Stimulated activated CD4-positive, alpha-beta T cell treated with anti-CD3 and anti-CD28 coated beads, Interleukin-1b, Interleukin-23, amount 100 ng/mL, for 1 hour (primary cell): ENCODE results near the gene TNKS1BP1.
"Not testable (repeated sequence)": the region's sequence is repeated elsewhere in the genome, so short reads cannot be mapped to it uniquely, and the experiment has no call there.

Source experiments
- DNase-seq, 2 donors: peaks; one replicate each; pipeline ENCODE4 v3.0.0-alpha.2; 2020; ENCODE audit warnings: low read depth in 2 of 2

The TNKS1BP1 gene

GRCh38 chr11:57288771-57289579 lies 35.8 kb downstream of the TNKS1BP1 start:
- no peak for DNase-seq

- no peak for DNase-seq
Observed at GRCh38 chr11:57287884-57288283, 36.9 kb downstream of the TNKS1BP1 start.

DNA sequence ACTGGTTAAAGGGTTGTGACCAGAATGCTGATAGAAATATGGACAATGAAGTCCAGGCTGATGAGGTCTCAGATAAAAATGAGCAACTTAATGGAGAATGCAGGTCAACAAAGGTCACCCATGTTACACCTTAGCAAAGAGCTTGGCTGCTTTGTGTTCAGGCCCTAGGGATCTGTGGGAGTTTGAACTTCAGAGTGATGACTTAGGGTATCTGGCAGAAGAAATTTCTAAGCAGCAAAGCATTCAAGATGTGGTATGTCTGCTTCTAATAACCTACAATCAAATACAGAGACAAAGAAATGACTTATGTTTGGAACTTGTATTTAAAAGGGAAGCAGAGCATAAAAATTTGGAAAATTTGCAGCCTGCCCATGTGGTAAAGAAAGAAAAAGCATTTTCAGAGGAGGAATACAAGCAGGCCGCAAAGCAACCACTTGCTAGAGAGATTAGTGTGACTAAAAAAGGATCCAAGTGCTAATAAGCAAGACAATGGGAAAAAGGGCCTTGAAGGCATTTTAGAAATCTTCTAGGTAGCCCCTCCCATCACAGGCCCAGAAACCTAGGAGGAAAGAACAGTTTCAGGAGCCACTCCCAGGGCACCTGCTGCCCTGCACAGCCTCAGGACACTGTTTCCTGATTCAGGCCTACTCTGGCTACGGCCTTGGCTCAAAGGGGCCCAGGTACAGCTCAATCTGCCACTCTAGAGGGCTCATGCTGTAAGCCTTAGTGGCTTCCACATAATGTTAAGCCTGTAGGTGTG lies 41.3 kb downstream of the TNKS1BP1 start:
- DNase-seq = no peak

DNA sequence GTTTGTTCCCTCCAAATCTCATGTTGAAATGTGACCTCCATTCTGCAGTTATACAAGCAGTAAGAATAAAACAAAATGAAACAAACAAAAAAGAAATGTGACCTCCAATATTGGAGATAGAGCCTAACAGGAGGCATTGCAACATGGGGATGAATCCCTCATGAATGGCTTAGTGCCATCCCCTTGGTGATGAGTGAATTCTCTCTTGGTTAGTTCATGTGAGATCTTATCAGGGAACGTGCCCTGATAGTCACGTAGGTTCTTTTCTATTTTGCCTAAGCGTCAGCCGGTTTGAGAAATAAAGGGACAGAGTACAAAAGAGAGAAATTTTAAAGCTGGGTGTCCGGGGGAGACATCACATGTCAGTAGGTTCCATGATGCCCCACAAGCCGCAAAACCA lies 43.2 kb downstream of the TNKS1BP1 start:
- DNase-seq = not testable (repeated sequence)

DNA sequence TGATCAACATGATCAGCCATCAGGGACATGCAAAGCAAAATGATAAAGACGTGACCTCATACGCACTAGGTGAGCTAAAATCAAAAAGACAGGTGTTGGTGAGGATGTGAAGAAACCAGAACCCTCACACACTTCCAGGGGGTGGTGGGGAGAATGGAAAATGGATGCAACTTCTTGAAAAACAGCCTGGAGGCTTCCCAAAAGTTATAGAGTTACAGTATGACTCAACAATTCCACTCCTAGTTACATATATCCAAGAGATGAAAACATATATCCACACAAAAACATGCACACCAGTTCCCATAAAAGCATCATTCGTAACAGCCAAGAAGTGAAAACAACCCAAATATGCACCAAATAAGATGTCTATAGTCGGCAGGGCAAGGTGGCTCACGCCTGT lies 45.6 kb downstream of the TNKS1BP1 start:
- DNase-seq = no peak

DNA sequence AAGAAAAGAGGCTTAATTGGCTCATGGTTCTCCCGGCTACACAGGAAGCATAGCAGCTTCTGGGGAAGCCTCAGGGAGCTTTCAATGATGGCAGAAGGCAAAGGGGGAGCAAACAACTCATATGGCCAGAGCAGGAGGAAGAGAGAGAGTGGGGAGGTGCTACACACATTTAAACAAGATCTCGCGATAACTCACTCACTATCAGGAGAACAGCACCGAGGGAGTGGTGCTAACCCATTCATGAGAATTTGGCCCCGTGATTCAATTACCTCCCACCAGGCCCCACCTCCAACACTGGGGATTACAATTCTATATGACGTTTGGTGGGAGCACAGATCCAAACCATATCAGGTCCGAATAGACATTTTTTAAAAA lies 46.0 kb downstream of the TNKS1BP1 start:
- no peak for DNase-seq

GRCh38 chr11:57277845-57278720 lies 46.7 kb downstream of the TNKS1BP1 start:
- peak in 1 of 2 donors; percentile 2 for DNase-seq

- DNase-seq = no peak
Observed at GRCh38 chr11:57276971-57277675, 47.6 kb downstream of the TNKS1BP1 start.

- no peak for DNase-seq
Observed at GRCh38 chr11:57276169-57276970, 48.4 kb downstream of the TNKS1BP1 start.

DNA sequence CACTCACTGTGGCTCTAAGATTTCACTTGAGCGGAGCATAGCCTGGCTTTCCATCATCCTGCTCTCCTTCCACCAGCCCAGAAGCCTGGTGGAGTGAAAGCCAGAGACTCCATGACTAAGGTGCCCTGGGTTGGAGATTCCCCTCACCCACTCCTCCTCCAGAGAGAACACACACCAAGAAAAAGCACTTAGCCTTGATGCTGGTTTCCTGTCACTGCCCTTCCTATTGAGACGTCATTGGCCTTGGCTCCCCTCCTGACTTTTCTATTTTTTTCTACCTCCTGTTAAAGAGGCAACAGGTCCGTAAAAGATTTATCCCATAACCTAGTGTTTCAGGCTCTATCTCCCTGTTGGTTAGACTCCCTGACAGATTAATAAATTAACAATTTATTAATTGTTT lies 49.2 kb downstream of the TNKS1BP1 start:
- DNase-seq = no peak

GRCh38 chr11:57274904-57275498 lies 49.8 kb downstream of the TNKS1BP1 start:
- DNase-seq = no peak

GRCh38 chr11:57273448-57274058 lies 51.2 kb downstream of the TNKS1BP1 start:
- no peak for DNase-seq

DNA sequence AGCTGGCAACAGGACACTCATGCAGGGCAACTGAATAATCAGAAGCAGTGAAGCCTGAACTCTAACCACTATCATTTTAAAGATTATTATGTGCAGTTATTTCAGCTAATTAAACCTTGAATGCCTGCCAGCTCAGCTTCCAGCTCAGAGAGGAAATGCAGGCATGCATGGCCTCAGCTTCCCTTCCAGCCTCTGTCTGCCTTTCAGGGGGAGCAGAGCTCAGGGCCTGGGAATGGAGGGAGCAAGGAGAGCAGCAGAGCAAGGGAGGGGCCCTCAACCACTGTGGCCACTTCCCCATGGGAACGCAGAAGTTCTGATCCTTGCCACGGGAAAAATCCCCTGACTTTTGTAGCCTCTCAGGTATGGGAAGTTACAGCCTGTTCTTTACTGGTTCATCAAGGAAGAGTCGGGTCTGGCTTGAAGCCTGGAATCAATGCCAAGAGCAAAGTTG lies 55.2 kb downstream of the TNKS1BP1 start:
- no peak for DNase-seq

DNA sequence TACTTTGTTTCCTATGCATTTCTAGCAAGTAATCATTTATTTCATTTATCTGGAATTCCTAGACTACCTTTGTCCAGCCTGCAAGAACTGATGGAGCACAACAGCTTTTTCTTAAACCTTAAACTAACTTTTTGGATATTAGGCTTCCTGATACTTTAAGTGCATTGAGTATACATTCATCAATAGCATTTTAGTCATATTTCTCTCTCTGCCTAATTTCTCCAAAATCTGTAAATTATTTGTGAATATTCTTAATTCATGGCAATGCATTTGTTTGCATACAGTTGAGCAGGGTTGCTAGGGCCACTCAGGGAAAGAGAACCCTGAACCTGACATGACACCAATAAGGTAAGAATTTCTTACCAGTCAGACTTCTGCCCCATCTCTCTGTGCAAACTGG lies 58.6 kb downstream of the TNKS1BP1 start:
- DNase-seq = no peak

DNA sequence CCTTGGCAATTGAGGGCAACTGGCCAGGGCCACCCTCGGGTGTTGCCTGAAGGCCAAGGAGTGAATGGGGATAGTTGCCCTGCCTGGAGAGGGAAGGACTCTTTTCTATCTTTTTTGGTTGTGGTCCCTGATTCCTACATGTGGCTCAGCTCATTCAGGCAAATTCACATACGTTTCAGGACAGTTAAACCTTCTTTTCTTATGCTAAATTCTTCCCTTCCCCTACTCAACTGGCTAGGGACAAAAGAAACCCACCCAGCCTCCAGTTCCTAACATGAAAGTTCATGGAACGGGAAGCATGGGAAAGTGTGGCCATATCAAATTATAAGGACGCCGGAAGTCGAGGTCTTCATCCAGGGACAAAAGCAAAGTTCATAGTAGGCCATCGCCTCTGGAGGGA lies 61.4 kb downstream of the TNKS1BP1 start:
- no peak for DNase-seq

DNA sequence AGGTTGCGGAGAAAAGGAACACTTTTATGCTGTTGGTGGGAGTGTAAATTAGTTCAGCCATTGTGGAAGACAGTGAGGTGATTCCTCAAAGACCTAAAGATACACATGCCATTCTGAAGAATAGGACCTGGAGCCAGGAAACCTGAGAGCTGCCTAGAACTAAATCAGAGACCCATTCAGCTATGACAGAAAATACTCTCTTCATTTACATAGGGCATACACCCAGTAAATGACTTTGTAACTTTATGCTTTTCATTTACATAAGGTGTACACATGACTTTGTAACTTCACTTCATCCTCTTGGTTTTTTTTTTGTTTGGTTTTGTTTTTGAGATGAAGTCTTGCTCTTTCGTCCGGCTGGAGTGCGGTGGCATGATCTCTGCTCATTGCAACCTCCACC lies 62.6 kb downstream of the TNKS1BP1 start:
- DNase-seq = no peak

- no peak for DNase-seq
Observed at GRCh38 chr11:57260937-57261783, 63.6 kb downstream of the TNKS1BP1 start.

GRCh38 chr11:57256119-57256518 lies 68.6 kb downstream of the TNKS1BP1 start:
- DNase-seq = no peak

- no peak for DNase-seq
Observed at GRCh38 chr11:57255618-57256017, 69.1 kb downstream of the TNKS1BP1 start.
